Testis (tissue), 3 donors: Measurements from ENCODE around the gene TRIM7. TPM values are rescaled to one million over a fixed set of nuclear protein-coding genes. Genes with fewer than 3 reads are reported as not detected.

Experiments used
- microRNA-seq, 2 donors: library from miRNA; unstranded; fragments of <30 nt; microRNA quantifications; one replicate each; pipeline ENCODE4, GENCODE V29; 2016; ENCODE audit warnings: borderline number of aligned reads in 2 of 2, borderline replicate concordance in 1 of 2
- polyA plus RNA-seq: library from polyadenylated mRNA; stranded (reverse); fragments of 350-450 nt; fragmentation: Illumina TruSeq; extraction: RNeasy Lipid Tissue Mini Kit (QIAGEN cat#74804); gene quantifications from one replicate; pipeline ENCODE4 v1.2.3, GENCODE V29; 2014; ENCODE audit warnings: low read depth, low replicate concordance; ENCODE audit not compliant: insufficient read depth
- small RNA-seq, 2 donors: library from RNA; depleted of rRNA; stranded (forward); fragments of <200 nt; gene quantifications; one replicate each; pipeline ENCODE3, GENCODE V24; 2016
- total RNA-seq, 2 donors: library from RNA; depleted of rRNA; stranded (reverse); fragments of >200 nt; gene quantifications; one replicate each; pipeline ENCODE4 v1.2.3, GENCODE V29; 2016

The TRIM7 gene
- total and polyA plus RNA-seq, 3 donors from 2014 or later: 0.43 to 0.87 (median 0.47) TPM

Small RNA genes lying within 50 kb of the gene (microRNA-seq; reads per million reads assigned to microRNA genes)
- 0 to 0.69 reads per million in 2 donors for gene MIR4638

Small RNA genes lying within 50 kb of the gene (small RNA-seq; reads per million reads assigned to genes)
- gene MIR4638: 0 reads per million in 2 donors
- gene SNORD95: 0 reads per million in 2 donors
- gene SNORD96A: 0 reads per million in 2 donors

Other genes starting within 250 kb of the TRIM7 start
- 1 to 10 TPM in 1 of 2 donors, not detected in 1; 4.1 TPM for gene BTNL3, start 216.3 kb downstream of the TRIM7 start, total RNA-seq
- not detected for gene BTNL3, start 216.3 kb downstream of the TRIM7 start, polyA plus RNA-seq
- gene BTNL9, start 164.9 kb downstream of the TRIM7 start, total RNA-seq: 10 to 100 TPM; 19.0 to 28.4 TPM
- gene BTNL9, start 164.9 kb downstream of the TRIM7 start, polyA plus RNA-seq: 8.9 TPM
- gene OR2V1, start 74.0 kb downstream of the TRIM7 start, total RNA-seq: not detected
- not detected for gene OR2V1, start 74.0 kb downstream of the TRIM7 start, polyA plus RNA-seq
- gene OR2V2, start 57.6 kb downstream of the TRIM7 start, total RNA-seq: not detected
- not detected for gene OR2V2, start 57.6 kb downstream of the TRIM7 start, polyA plus RNA-seq
- gene TRIM41, start 18.1 kb upstream of the TRIM7 start, total RNA-seq: 10 to 100 TPM; 39.6 to 53.1 TPM
- 61.5 TPM for gene TRIM41, start 18.1 kb upstream of the TRIM7 start, polyA plus RNA-seq
- gene RACK1, start 38.7 kb upstream of the TRIM7 start, total RNA-seq: 1,000 to 10,000 TPM in 1 of 2 donors, 100 to 1,000 TPM in 1; 777 to 1,606 TPM
- 1,149 TPM for gene RACK1, start 38.7 kb upstream of the TRIM7 start, polyA plus RNA-seq
- gene TRIM52, start 55.9 kb upstream of the TRIM7 start, total RNA-seq: 10 to 100 TPM; 28.4 to 32.8 TPM
- gene TRIM52, start 55.9 kb upstream of the TRIM7 start, polyA plus RNA-seq: 19.3 TPM
- gene OR4F3, start 162.1 kb upstream of the TRIM7 start, total RNA-seq: 1 to 10 TPM in 1 of 2 donors, under 1 TPM in 1; 0.93 to 4.3 TPM
- gene OR4F3, start 162.1 kb upstream of the TRIM7 start, polyA plus RNA-seq: not detected